Gastrocnemius medialis (tissue), 4 donors: ENCODE data around the gene MARCO. TPM values are rescaled to one million over a fixed set of nuclear protein-coding genes. Genes with fewer than 3 reads are reported as not detected.

Experiments
- ATAC-seq, 2 donors: fragments of 150-250 bp; one replicate each; pipeline ENCODE4 v1.9.1; 2016
- DNase-seq, 2 donors: peaks; one replicate each; pipeline ENCODE4 v3.0.0-alpha.2; 2019
- H3K27ac ChIP-seq, 4 donors: fragments of 200-600 bp; sonication (generic); 1 replicate in 1 of 4; 2 replicates in 3 of 4; pipeline ENCODE4 v1.5.1; 2016 to 2018; ENCODE audit warnings: mild to moderate bottlenecking in 2 of 4, moderate library complexity in 1 of 4
- H3K27me3 ChIP-seq, 3 donors: fragments of 200-600 bp; sonication (generic) in 2 of 3; 1 replicate in 1 of 3; 2 replicates in 2 of 3; pipeline versions ENCODE4 v1.5.1 to v1.6.0; 2016 to 2019; ENCODE audit warnings: mild to moderate bottlenecking in 1 of 3, moderate library complexity in 1 of 3
- H3K36me3 ChIP-seq, 2 donors: fragments of 200-600 bp; sonication (generic) in 1 of 2; one replicate each; pipeline ENCODE4 v1.5.1; 2017 to 2018
- H3K4me1 ChIP-seq, 2 donors: fragments of 200-600 bp; sonication (generic) in 1 of 2; one replicate each; pipeline ENCODE4 v1.5.1; 2016 to 2017; ENCODE audit warnings: mild to moderate bottlenecking in 2 of 2
- H3K4me3 ChIP-seq, 4 donors: fragments of 200-600 bp; sonication (generic) in 3 of 4; 1 replicate in 1 of 4; 2 replicates in 3 of 4; pipeline ENCODE4 v1.5.1; 2016 to 2019; ENCODE audit warnings: mild to moderate bottlenecking in 2 of 4
- H3K9me3 ChIP-seq, 3 donors: fragments of 200-600 bp; sonication (generic) in 2 of 3; 1 replicate in 1 of 3; 2 replicates in 2 of 3; pipeline ENCODE4 v1.5.1; 2016 to 2019
- CTCF ChIP-seq, 5 experiments: fragments of 450-650 bp in 3 of 5; fragments of 200-600 bp in 2 of 5; sonication (generic) in 2 of 5; IDR thresholded peaks in 4 of 5; conservative IDR thresholded peaks in 1 of 5; 1 replicate in 4 of 5; 2 replicates in 1 of 5; pipeline ENCODE4 v1.5.1; 2016 to 2019; ENCODE audit warnings: antibody characterized with exemption in 5 of 5, mild to moderate bottlenecking in 3 of 5, moderate library complexity in 3 of 5
- POLR2A ChIP-seq, 2 donors: fragments of 450-650 bp; IDR thresholded peaks; one replicate each; pipeline ENCODE4 v1.6.1; 2017; ENCODE audit warnings: antibody characterized with exemption in 2 of 2, mild to moderate bottlenecking in 2 of 2, moderate library complexity in 2 of 2
- in situ Hi-C, 4 donors: fragments of 200-750 bp; cut with MboI; loops; one replicate each; pipeline versions ENCODE4 v1.15.0 to v1.8.0; 2017; ENCODE audit warnings: low sequenced_read_pairs in 4 of 4
- intact Hi-C: fragments of 100-400 bp; cut with DNase I; formaldehyde crosslinking; loops from one replicate; pipeline ENCODE4 v1.15.1; 2023; ENCODE audit warnings: low total_unique reads
- total RNA-seq, 4 donors: library from RNA; depleted of rRNA; stranded (reverse); fragments of >200 nt; gene quantifications; one replicate each; pipeline versions ENCODE4 v1.1.0 to v1.2.3, GENCODE V29; 2016

The MARCO gene
- total RNA-seq, 4 donors from 2014 or later = 0.66 to 5.9 (median 2.6) TPM

GRCh38 chr2:118918017-118918416, 24.0 kb upstream of the MARCO start:
- intact Hi-C loops = no loop called here
- ATAC-seq = no peak
- in situ Hi-C loops = no loop called here
- H3K4me1 ChIP-seq = no peaks in the 10 kb centered on the region
- H3K4me3 ChIP-seq = no peak overlapping the region
- no peak for DNase-seq
- H3K36me3 ChIP-seq = no peaks in the 10 kb centered on the region
- no peaks in the 10 kb centered on the region for H3K9me3 ChIP-seq
- H3K27ac ChIP-seq = no peak overlapping the region
- no peaks in the 10 kb centered on the region for H3K27me3 ChIP-seq
- TF ChIP-seq CTCF (IDR thresholded peaks at IDR 0.05 in 4 of 5, conservative IDR thresholded peaks at IDR 0.05 in 1 of 5) = no peak
- no peak for TF ChIP-seq POLR2A (IDR thresholded peaks at IDR 0.05)

GRCh38 chr2:118921646-118922045, 20.3 kb upstream of the MARCO start:
- Histone ChIP-seq H3K27me3 (peaks cover 0 to 3% (median 0%) of the 10 kb centered on the region in 3 donors), H3K36me3 (no peaks in the 10 kb centered on the region), H3K9me3 (no peaks in the 10 kb centered on the region), H3K4me1 (no peaks in the 10 kb centered on the region), H3K4me3 (no peak overlapping the region), H3K27ac (no peak overlapping the region)
- no peak for DNase-seq
- ATAC-seq = no peak
- intact Hi-C loops = no loop called here
- TF ChIP-seq POLR2A (IDR thresholded peaks at IDR 0.05) = no peak
- TF ChIP-seq CTCF (IDR thresholded peaks at IDR 0.05 in 4 of 5, conservative IDR thresholded peaks at IDR 0.05 in 1 of 5) = no peak
- in situ Hi-C loops = no loop called here

- ATAC-seq = no peak
- no peak overlapping the region for H3K4me3 ChIP-seq
- H3K27me3 ChIP-seq = peaks cover 0 to 3% (median 0%) of the 10 kb centered on the region in 3 donors
- no peaks in the 10 kb centered on the region for H3K36me3 ChIP-seq
- TF ChIP-seq POLR2A (IDR thresholded peaks at IDR 0.05) = no peak
- no peaks in the 10 kb centered on the region for H3K9me3 ChIP-seq
- in situ Hi-C loops (no loop called here), intact Hi-C loops (no loop called here)
- no peaks in the 10 kb centered on the region for H3K4me1 ChIP-seq
- H3K27ac ChIP-seq = no peak overlapping the region
- DNase-seq = no peak
Observed at GRCh38 chr2:118922254-118922653, 19.7 kb upstream of the MARCO start.

GRCh38 chr2:118923371-118923770, 18.6 kb upstream of the MARCO start:
- Histone ChIP-seq H3K9me3 (no peaks in the 10 kb centered on the region), H3K27me3 (peaks cover 0 to 3% (median 0%) of the 10 kb centered on the region in 3 donors), H3K36me3 (no peaks in the 10 kb centered on the region), H3K4me3 (no peak overlapping the region), H3K27ac (no peak overlapping the region), H3K4me1 (no peaks in the 10 kb centered on the region)
- TF ChIP-seq POLR2A (IDR thresholded peaks at IDR 0.05) (no peak), CTCF (IDR thresholded peaks at IDR 0.05 in 4 of 5, conservative IDR thresholded peaks at IDR 0.05 in 1 of 5) (no peak)
- intact Hi-C loops (no loop called here), in situ Hi-C loops (no loop called here)
- ATAC-seq (no peak), DNase-seq (no peak)

- Histone ChIP-seq H3K4me1 (no peaks in the 10 kb centered on the region), H3K4me3 (no peak overlapping the region), H3K27me3 (peaks cover 0 to 3% (median 0%) of the 10 kb centered on the region in 3 donors), H3K36me3 (no peaks in the 10 kb centered on the region), H3K9me3 (no peaks in the 10 kb centered on the region), H3K27ac (no peak overlapping the region)
- ATAC-seq = no peak
- DNase-seq = no peak
- in situ Hi-C loops = no loop called here
- TF ChIP-seq POLR2A (IDR thresholded peaks at IDR 0.05) (no peak), CTCF (IDR thresholded peaks at IDR 0.05 in 4 of 5, conservative IDR thresholded peaks at IDR 0.05 in 1 of 5) (no peak)
- intact Hi-C loops = no loop called here
Observed at GRCh38 chr2:118925476-118925875, 16.5 kb upstream of the MARCO start.
